Ramos (cell line): ENCODE data around the gene THEMIS.
"Not testable (repeated sequence)": the region's sequence is repeated elsewhere in the genome, so short reads cannot be mapped to it uniquely, and the experiment has no call there.

Source experiments
- in situ Hi-C: fragments of 300-500 bp; cut with MboI; formaldehyde crosslinking; loops from one replicate; pipeline ENCODE4 v1.14.3; 2022; ENCODE audit warnings: low sequenced_read_pairs; ENCODE audit not compliant: unreplicated experiment

The THEMIS gene

DNA sequence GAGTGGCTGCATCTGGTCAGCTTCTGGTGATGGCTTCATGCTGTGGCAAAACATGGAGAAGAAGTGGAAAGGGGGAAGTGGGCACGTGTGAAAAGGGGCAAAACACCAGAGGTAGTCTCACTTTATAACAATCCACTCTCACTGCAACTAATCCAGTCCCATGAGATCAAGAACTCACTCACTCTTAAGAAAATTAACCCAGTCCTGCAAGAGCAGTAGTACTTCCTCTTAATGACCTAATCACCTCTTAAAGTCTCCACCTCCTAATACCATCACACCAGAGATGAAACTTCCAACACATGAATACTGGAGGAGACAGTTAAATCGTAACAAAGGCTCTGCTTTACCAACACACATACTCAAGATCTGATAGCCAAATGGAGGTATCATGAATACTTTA lies 152.6 kb downstream of the THEMIS start:
- in situ Hi-C loops, result no loop called here

DNA sequence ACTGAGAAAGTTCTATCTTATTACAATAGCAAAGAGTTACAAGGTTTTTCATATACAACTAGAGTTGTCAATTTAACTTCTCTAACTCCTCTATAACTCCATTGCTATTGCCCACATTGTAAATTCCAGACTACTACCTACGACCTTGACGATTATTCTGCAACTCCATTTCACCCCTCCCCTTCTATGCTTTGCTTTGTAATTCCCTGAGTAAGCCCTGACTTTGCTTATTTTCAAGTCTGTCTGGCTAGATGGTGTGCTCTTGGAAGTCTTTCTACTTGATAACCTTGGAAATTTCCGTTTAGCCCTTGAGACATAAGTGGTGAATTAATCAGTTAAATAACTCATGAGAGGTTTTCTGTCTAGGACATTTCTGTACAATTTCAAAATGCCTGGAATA lies 162.4 kb downstream of the THEMIS start:
- in situ Hi-C loops, result no loop called here

DNA sequence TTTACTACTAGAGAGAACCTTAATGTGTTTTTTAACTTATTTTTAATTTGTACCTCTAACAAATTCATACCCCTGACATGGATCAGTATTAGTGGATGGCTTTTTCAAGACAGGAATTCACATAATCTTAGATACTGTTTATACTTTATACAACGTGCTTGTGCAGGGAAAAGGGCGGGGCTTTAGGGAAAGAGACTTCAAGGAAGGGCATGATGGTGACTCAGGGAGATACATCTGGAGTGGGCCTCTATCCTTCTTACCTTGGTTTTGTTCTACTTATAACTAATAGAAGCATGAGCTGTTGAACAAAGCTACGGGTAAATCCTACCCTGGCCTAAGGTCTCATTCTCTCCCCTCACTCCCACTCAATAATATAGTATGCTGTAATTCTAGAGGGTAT lies 163.1 kb downstream of the THEMIS start:
- in situ Hi-C loops, result no loop called here

DNA sequence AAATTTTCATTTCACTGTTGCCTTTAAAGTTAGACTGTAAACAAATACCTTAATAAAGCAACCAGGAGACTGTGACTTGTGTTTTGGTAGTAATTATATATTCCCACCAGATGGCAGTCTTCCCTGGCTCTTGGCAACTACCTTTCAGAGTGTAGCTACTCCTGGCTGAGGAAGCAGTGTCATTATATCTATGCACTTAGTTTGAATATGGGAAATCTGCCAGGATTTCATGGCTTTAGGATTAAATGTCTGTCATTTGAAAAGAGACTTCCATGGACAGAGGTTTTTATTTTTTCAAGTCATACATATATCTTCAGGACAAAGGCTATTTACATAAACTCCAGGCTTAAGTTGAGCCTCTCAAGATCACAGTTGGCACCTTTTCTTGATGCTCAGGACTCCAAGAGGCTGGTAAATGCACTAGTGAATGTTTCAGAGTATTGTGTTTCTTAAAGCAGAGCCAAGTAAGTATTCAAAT lies 163.8 kb downstream of the THEMIS start:
- in situ Hi-C loops, result no loop called here

DNA sequence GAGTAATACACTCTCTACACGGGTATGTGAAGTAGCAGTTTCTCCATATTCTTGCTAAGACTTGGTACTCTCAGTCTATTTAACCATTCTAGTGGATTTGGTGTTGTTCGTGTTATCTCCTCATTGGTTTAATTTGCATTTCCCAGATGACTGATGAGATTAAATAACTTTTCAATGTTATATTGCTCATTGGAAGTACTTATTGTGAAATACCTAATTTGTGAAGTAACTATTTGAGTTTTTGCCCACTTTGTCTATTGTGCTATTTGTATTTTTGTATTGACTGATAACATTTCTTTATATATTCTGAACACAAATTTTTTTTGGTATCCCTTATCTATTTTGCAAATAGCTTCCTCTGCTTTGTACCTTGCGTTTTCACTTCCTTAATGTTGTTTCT lies 167.9 kb downstream of the THEMIS start:
- in situ Hi-C loops, result no loop called here

DNA sequence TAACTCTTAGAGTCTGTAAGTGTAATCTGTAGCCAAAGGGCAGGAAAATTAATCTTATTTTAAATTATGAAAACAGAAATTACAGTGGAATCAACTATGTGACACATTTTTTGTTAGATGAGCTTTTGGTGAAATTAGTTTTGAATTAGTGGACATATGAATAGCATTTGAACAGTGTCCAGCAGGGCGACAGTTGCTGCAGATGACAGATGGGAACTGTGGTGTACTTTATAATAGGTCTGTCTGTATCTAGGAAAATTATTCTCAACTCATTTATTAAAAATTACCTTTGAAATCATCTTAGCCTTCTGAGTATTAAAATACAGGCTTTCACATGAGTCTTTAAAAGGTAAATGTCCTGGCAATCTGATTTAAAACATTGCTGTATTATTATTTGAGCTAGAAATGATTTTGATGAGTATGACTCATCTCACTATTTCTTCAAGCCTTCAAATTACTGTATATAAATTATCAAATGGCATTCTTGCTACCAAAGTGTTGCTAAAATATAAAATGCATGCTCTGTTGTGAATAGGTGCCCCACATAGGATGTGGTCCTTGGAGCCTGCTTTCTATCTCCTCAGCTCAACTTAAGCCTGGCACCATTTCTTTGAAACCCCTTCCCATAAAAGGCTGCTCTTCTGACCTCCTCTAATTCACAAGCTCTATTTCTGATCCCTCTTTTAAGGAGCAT lies 173.5 kb downstream of the THEMIS start:
- in situ Hi-C loops, result no loop called here

DNA sequence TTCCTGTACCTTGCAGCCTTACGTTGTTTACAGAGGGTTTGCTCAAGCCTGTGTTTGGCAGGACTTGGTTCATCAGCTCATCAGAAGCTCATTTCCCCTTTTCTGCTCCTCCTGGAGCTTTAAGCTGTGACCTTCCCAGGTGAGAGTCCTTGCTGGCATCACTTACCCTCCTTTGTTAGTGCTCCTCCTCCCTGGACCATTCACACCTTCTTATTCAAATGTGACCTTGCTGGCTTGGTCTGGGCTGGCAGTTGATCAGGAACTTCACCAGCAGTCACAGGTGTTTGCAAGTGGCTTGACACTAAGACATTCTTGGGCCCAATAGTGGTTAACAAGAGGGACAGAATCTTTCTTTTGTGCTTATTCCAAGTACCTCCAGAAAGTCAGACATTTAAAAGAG lies 175.0 kb downstream of the THEMIS start:
- in situ Hi-C loops, result no loop called here

DNA sequence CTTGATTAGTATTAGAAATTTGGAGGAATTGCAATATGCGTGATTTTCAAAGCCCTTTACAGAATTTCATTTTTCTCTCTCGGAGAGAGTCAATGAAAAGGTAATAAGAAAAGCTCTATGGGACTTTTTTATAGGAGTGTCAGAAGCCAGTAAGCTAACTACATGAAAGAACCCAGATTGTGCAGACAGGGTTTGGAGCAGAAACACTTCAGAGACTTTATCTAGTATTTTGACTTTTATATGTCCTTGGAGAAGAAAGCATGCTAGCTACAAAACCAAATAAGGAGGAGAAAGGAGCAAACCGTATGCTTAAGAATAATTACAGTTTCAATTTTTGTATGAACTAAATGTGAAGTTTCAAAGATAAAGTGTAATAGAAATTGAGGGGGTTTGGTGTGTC lies 182.2 kb downstream of the THEMIS start:
- in situ Hi-C loops, result no loop called here

DNA sequence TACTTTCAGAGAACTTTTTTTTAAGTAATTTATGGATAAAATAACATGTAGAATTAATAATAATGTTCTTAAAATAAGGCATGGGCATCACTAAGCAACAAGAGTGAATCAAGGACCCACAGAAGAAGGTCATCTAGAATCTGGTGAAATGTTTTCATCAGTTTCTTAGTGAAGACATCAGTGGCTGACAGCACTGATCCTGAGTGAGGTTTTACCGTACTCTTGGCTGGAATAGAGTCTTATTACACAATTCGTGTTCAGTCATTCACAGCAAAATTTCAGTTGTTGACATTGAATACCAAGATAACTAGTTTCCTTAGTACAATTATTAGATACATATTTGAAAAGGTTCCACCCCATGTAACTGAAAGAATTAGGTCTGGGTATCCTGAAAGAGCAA lies 183.5 kb downstream of the THEMIS start:
- in situ Hi-C loops, result no loop called here

DNA sequence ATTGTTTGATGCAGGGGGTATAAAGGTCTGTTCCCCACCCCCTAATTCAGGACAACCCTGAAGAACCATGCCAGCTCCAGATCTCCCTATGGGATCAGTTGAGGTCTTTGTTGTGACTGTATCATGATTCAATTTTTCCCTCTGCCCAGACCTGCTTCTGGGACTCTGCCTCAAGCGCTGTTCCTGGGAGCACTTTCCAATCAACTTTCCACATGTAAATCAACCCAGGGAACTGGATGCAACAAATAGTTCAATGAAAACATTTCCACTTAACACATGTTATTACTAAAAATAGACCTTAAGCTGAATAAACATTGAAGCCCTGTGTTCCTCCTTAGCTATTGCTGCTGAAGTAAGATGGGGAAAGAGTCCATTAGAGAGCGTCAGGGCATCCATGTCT lies 184.4 kb downstream of the THEMIS start:
- in situ Hi-C loops, result no loop called here

DNA sequence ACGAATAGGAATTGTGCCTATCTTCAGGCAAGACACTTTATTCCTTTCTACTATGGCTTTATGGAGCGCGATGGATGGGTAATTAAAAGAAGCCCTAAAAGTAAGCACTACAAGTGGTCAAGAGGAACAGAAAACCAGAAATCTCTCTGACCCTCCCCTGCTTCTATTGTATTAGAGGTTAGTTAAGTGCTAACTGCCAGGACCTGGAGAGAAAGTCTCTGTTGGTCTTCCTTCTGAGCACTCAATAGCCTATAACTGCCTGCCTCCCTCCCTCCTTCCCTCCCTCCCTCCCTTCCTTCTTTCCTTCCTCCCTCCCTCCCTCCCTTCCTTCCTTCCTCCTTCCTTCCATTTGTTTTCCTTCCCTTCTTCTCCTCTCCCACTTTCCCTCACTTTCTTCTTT lies 190.2 kb downstream of the THEMIS start:
- in situ Hi-C loops, result no loop called here

DNA sequence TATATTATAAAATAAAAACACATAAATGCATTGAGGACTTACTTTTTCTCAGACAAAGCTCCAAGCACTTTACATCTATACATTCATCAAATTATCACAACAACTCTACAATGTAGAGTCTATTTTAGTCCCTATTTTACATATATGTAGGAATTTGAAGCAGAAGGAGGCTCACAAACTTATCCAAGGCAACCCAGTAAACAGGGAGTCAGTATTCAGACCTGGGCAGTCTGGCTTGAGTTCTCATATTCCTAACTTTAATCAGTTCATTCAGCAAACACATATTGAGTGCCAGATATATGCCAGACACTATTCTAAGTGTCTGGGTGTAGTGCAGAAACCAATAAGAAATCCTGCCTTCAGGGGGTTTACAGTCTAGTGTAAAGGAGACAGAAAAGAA lies 194.6 kb downstream of the THEMIS start:
- in situ Hi-C loops, result no loop called here

DNA sequence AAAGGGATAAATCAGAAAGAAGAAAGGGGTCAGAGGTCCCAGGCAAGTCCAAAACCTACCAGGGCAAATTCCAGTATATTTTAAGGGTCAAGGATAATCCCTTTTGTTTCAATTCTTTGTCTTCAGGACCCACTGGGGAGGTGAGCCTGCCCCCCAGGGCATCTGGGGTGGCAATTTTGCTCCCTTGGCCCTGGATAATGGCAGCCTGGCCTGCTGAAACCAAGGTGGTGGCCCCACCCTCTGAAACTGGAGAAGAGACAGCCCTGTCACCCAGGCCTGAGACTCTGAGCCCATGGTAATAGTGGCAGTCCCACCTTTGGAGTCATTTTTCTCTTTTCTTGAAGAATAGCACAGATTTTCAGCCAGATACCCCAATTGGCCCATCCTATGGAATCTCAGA lies 205.8 kb downstream of the THEMIS start:
- in situ Hi-C loops, result no loop called here

DNA sequence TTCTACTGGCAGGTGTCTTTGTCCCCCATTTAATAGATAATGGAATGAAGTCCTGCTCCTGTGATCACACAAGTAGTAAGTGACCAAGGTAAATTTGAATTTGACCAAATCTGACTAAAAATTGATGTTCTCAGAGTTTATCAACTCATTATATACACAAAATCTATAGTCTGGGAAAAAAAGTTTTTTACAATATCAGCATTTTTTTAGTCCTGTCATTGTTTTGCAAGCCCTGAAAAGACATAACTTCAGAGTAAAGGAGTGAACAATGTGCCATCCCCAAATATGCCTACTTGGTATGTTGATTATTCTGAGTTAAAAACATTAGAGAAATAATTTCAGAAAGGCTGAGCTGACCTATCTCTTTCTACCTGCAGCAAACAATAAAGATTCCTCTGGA lies 209.7 kb downstream of the THEMIS start:
- in situ Hi-C loops, result no loop called here

DNA sequence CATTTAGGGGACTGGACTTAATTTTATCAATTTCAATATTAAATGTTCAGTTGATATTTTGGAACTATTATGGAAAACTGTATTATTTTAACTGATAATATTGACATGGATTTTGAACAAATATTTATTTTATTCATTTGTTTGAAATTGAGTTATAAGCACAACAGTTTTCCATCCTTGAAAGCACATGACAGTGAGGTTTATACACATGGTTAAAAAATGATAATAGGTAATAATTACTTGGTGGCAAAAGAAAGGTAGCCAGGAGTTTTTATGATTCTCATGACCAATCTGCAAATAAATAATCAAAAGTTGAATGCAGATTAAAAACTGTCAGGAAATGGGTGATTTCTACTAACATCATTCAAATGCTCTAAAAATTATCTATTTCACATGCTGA lies 210.3 kb downstream of the THEMIS start:
- in situ Hi-C loops, result no loop called here

DNA sequence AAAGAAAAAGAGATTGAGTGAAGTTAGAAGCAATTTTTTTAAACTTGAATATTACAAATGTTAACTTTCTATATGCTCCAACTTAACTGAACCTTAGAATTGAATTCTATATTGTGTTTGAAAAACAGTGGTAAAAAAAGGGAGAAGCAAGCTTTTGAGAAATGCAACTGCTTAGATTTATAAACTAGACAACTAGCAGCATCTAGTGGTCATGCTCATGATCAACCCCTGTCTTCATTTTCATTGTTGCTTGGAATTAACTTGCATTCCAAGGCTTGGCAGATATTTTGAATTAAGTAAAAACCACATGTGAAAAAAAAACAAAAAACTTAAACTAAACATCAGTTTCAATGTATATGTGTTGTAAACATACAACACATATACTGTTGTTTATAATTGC lies 210.8 kb downstream of the THEMIS start:
- in situ Hi-C loops, result no loop called here

DNA sequence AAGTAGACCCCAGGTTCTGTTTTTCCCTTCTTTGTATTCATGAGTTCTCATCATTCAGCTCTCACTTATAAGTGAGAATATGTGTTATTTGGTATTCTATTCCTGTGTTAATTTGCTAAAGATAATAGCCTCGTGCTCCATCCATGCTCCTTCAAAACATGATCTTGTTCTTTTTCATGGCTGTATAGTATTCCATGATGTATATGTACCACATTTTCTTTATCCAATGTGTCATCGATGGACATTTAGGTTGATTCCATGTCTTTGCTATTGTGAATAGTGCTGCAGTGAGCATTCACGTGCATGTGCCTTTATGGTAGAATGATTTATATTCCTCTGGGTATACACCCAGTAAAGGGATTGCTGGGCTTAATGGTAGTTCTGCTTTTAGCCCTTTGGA lies 213.4 kb downstream of the THEMIS start:
- in situ Hi-C loops, result not testable (repeated sequence)

DNA sequence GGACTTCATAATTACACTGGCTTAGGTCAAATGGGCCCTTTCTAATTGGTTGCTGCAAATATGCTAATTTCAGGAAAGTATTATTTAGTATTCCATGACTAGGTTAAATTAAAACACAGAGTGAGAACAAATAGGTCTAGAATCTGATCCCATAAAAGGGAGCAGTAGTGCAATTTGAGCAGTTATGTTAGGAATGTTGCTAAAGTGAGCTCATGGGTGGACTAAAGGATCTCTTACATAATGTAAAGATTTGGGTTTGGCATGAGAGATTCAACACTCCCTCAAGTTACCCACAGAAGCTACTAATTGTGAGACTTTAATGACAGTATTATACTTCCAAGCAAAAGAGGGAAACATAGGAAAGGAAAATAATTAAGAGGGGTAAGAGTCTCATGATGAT lies 214.8 kb downstream of the THEMIS start:
- in situ Hi-C loops, result no loop called here

DNA sequence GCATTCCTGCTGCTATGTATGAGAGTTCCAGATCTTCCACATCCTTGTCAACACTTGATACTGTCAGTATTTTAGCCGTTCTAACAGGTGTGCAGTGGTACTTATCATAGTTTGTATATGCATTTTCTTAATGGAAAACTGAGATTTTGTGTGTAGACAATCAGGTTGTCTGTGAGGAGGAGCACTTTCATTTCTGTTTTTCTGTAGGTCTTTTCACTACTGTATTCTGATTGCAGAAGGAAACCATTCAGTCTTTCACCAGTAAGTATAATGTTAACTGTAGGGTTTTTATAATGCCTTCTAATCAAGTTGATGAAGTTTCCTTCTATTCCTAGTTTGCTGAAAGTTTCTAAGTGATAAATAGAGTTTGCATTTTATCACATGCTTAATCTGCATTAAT lies 216.4 kb downstream of the THEMIS start:
- in situ Hi-C loops, result no loop called here
